WTC11 (cell line): Measurements from ENCODE around the gene OAS1. TPM values are rescaled to one million over a fixed set of nuclear protein-coding genes. Genes with fewer than 3 reads are reported as not detected.

ENCODE experiments used
- ATAC-seq: fragments of 200-7000 bp; cut with Tn5 transposase; 2 replicates; pipeline ENCODE4 v1.10.0; 2021; ENCODE audit warnings: mild to moderate bottlenecking, moderate library complexity
- CTCF ChIA-PET: fragments of 300-600 bp; sonication (Branson Sonifier 250); formaldehyde crosslinking; loops from one replicate; lab custom pipeline; 2021; ENCODE audit warnings: antibody characterized with exemption; lab: Charles Lee
- POLR2A ChIA-PET: fragments of 350-600 bp; sonication (Branson Sonifier 250); formaldehyde crosslinking; loops from one replicate; lab custom pipeline; 2021; ENCODE audit warnings: antibody characterized with exemption; lab: Charles Lee
- DNase-seq: peaks from one replicate; pipeline ENCODE4 v3.0.0; 2021; ENCODE audit warnings: low spot score
- H3K27ac Mint-ChIP-seq: 2 replicates; pipeline ENCODE4 v1.8.0; 2021; ENCODE audit warnings: mixed read lengths
- H3K27me3 Mint-ChIP-seq: 2 replicates; pipeline ENCODE4 v1.8.0; 2021; ENCODE audit warnings: low read depth, mild to moderate bottlenecking, moderate library complexity, mixed read lengths
- H3K36me3 Mint-ChIP-seq: 2 replicates; pipeline ENCODE4 v1.8.0; 2021; ENCODE audit warnings: mixed read lengths
- H3K4me1 Mint-ChIP-seq: 2 replicates; pipeline ENCODE4 v1.8.0; 2022; ENCODE audit warnings: mixed read lengths
- H3K4me3 Mint-ChIP-seq: 2 replicates; pipeline ENCODE4 v1.8.0; 2021; ENCODE audit warnings: mild to moderate bottlenecking, moderate library complexity, mixed read lengths
- H3K9me3 Mint-ChIP-seq: 2 replicates; pipeline ENCODE4 v1.8.0; 2021; ENCODE audit warnings: mixed read lengths
- AR ChIP-seq: fragments of 250-450 bp; sonication (Bioruptor Pico); IDR thresholded peaks from 2 replicates; pipeline ENCODE4 v1.9.0; 2021; ENCODE audit warnings: mild to moderate bottlenecking
- ATF1 ChIP-seq: sonication (generic); formaldehyde crosslinking; IDR thresholded peaks from 2 replicates; pipeline ENCODE4 v1.8.1; 2023; ENCODE audit warnings: mild to moderate bottlenecking, moderate library complexity, missing genetic modification reagents
- CBFB ChIP-seq: sonication (generic); formaldehyde crosslinking; IDR thresholded peaks from 2 replicates; pipeline ENCODE4 v1.8.1; 2022; ENCODE audit warnings: mild to moderate bottlenecking, low read depth, missing genetic modification reagents
- CREB1 ChIP-seq: sonication (generic); formaldehyde crosslinking; IDR thresholded peaks from 2 replicates; pipeline ENCODE4 v1.8.0; 2023; ENCODE audit warnings: mild to moderate bottlenecking, missing genetic modification reagents
- E2F1 ChIP-seq: sonication (generic); formaldehyde crosslinking; IDR thresholded peaks from 2 replicates; pipeline ENCODE4 v1.8.0; 2022; ENCODE audit warnings: mild to moderate bottlenecking, missing genetic modification reagents
- FOXP4 ChIP-seq: sonication (generic); formaldehyde crosslinking; IDR thresholded peaks from 2 replicates; pipeline ENCODE4 v1.8.0; 2022; ENCODE audit warnings: mild to moderate bottlenecking, missing genetic modification reagents
- HMGA2 ChIP-seq: fragments of 250-450 bp; sonication (Bioruptor Pico); IDR thresholded peaks from 2 replicates; pipeline ENCODE4 v1.4.0; 2021; ENCODE audit warnings: mild to moderate bottlenecking, moderate library complexity
- HMGXB4 ChIP-seq: sonication (generic); formaldehyde crosslinking; IDR thresholded peaks from 2 replicates; pipeline ENCODE4 v1.8.1; 2023; ENCODE audit warnings: mild to moderate bottlenecking, moderate library complexity, missing genetic modification reagents
- JUN ChIP-seq: sonication (generic); formaldehyde crosslinking; IDR thresholded peaks from 2 replicates; pipeline ENCODE4 v1.8.0; 2023; ENCODE audit warnings: mild to moderate bottlenecking, missing genetic modification reagents
- MYBL2 ChIP-seq: sonication (generic); formaldehyde crosslinking; IDR thresholded peaks from 2 replicates; pipeline ENCODE4 v1.8.1; 2023; ENCODE audit warnings: mild to moderate bottlenecking, moderate library complexity, missing genetic modification reagents
- NR1H2 ChIP-seq: sonication (generic); formaldehyde crosslinking; IDR thresholded peaks from 2 replicates; pipeline ENCODE4 v1.9.0; 2021; ENCODE audit warnings: mild to moderate bottlenecking, moderate library complexity, missing genetic modification reagents
- PRRX2 ChIP-seq: fragments of 250-450 bp; sonication (Bioruptor Pico); IDR thresholded peaks from 2 replicates; pipeline ENCODE4 v1.8.0; 2021; ENCODE audit warnings: mild to moderate bottlenecking
- SMAD4 ChIP-seq: sonication (generic); formaldehyde crosslinking; IDR thresholded peaks from 2 replicates; pipeline ENCODE4 v1.8.0; 2022; ENCODE audit warnings: mild to moderate bottlenecking, missing genetic modification reagents
- USF1 ChIP-seq: sonication (generic); formaldehyde crosslinking; IDR thresholded peaks from 2 replicates; pipeline ENCODE4 v1.8.0; 2022; ENCODE audit warnings: mild to moderate bottlenecking, missing genetic modification reagents
- USF2 ChIP-seq: sonication (generic); formaldehyde crosslinking; IDR thresholded peaks from 2 replicates; pipeline ENCODE4 v1.8.1; 2023; ENCODE audit warnings: mild to moderate bottlenecking, missing genetic modification reagents, moderate library complexity
- ZBTB43 ChIP-seq: sonication (generic); formaldehyde crosslinking; IDR thresholded peaks from 2 replicates; pipeline ENCODE4 v1.8.1; 2023; ENCODE audit warnings: mild to moderate bottlenecking, missing genetic modification reagents
- ZNF232 ChIP-seq: sonication (generic); formaldehyde crosslinking; IDR thresholded peaks from 2 replicates; pipeline ENCODE4 v1.8.0; 2022; ENCODE audit warnings: mild to moderate bottlenecking, missing genetic modification reagents
- ZNF281 ChIP-seq: sonication (generic); formaldehyde crosslinking; IDR thresholded peaks from 2 replicates; pipeline ENCODE4 v1.8.0; 2023; ENCODE audit warnings: mild to moderate bottlenecking, missing genetic modification reagents
- ZNF423 ChIP-seq: fragments of 250-450 bp; sonication (Bioruptor Pico); IDR thresholded peaks from 2 replicates; pipeline ENCODE4 v2.1.2; 2022; ENCODE audit warnings: mild to moderate bottlenecking, moderate library complexity
- ZSCAN18 ChIP-seq: fragments of 250-450 bp; sonication (Bioruptor Pico); IDR thresholded peaks from 2 replicates; pipeline ENCODE4 v2.1.2; 2022; ENCODE audit warnings: mild to moderate bottlenecking, moderate library complexity
- total RNA-seq: library from RNA; stranded (reverse); gene quantifications from 3 replicates; pipeline ENCODE4 v1.2.3, GENCODE V29; 2021

OAS1 gene
- total RNA-seq, 1 experiment from 2014 or later: 0.24 TPM

GRCh38 chr12:112904571-112904970, 2.2 kb upstream of the OAS1 start (continued):
- no peak for TF ChIP-seq FOXP4 (CRISPR knock-in tag)
- no peak for TF ChIP-seq HMGA2 (CRISPR knock-in tag)
- TF ChIP-seq ZNF423 (CRISPR knock-in tag): no peak
- TF ChIP-seq MYBL2 (CRISPR knock-in tag): no peak
- no peak for TF ChIP-seq SMAD4
- no peak for TF ChIP-seq ZNF281 (CRISPR knock-in tag)
- TF ChIP-seq PRRX2: no peak

- ATAC-seq: no peak
- no peak for TF ChIP-seq ZNF232 (CRISPR knock-in tag)
- no peak for TF ChIP-seq JUN (CRISPR knock-in tag)
- no peak for TF ChIP-seq ZSCAN18 (CRISPR knock-in tag)
- no peak for TF ChIP-seq HMGXB4 (CRISPR knock-in tag)
- TF ChIP-seq ZBTB43 (CRISPR knock-in tag): no peak
- TF ChIP-seq CREB1 (CRISPR knock-in tag): no peak
- TF ChIP-seq AR (CRISPR knock-in tag): no peak
- TF ChIP-seq USF1 (CRISPR knock-in tag): no peak
- TF ChIP-seq E2F1: no peak
- TF ChIP-seq USF2: no peak
- TF ChIP-seq MYBL2 (CRISPR knock-in tag): no peak
- TF ChIP-seq NR1H2: no peak
- no peak for TF ChIP-seq CBFB
- TF ChIP-seq ATF1: no peak
Measured at GRCh38 chr12:112905451-112906089, 1.2 kb upstream of the OAS1 start.

More at GRCh38 chr12:112905451-112906089, 1.2 kb upstream of the OAS1 start:
- H3K9me3 Mint-ChIP-seq: peaks cover 32% of the 10 kb centered on the region
- no peak overlapping the region for H3K4me3 Mint-ChIP-seq
- H3K4me1 Mint-ChIP-seq: peaks cover 11% of the 10 kb centered on the region
- ChIA-PET POLR2A (no interaction called here), CTCF (interaction anchor here (1.9 kb wide), 1 partner anchor 87 kb away, joined by 11 read pairs; no protein-coding TSS in a partner anchor)
- peaks cover 8% of the 10 kb centered on the region for H3K36me3 Mint-ChIP-seq
- H3K27ac Mint-ChIP-seq: no peak overlapping the region
- peaks cover 4% of the 10 kb centered on the region for H3K27me3 Mint-ChIP-seq
- DNase-seq: no peak
